ENCODE measurements around the gene EREG.

EREG gene

GRCh38 chr4:74426101-74426500 is 61.2 kb downstream of the EREG start:
- DNase-seq (ENCODE audit: low read depth): peak; percentile 68

- DNase-seq (ENCODE audit: low read depth): peak; percentile 47
Measured at GRCh38 chr4:74428276-74428675, 63.3 kb downstream of the EREG start.

- DNase-seq (ENCODE audit: low read depth): no peak
Measured at GRCh38 chr4:74431113-74431826, 66.3 kb downstream of the EREG start.

GRCh38 chr4:74433043-74433442 is 68.1 kb downstream of the EREG start:
- peak; percentile 58 for DNase-seq (ENCODE audit: low read depth)

GRCh38 chr4:74433541-74434172 is 68.7 kb downstream of the EREG start:
- DNase-seq (ENCODE audit: low read depth): peak; percentile 36

- DNase-seq (ENCODE audit: low read depth): no peak
Measured at GRCh38 chr4:74435296-74435695, 70.4 kb downstream of the EREG start.

GRCh38 chr4:74437866-74438265 is 72.9 kb downstream of the EREG start:
- DNase-seq (ENCODE audit: low read depth): no peak
